ENCODE results near the gene ZBTB45. TPM values are rescaled to one million over a fixed set of nuclear protein-coding genes. Genes with fewer than 3 reads are reported as not detected.

Gene ZBTB45
- total and polyA plus RNA-seq, 2 experiments from 2014 or later = 5.4 to 21.6 TPM

- H4K20me1 ChIP-seq (ENCODE audit: insufficient read depth, poor library complexity, severe bottlenecking) = no peaks in the 10 kb centered on the region
- H2AFZ ChIP-seq = peak overlapping the region; percentile 39
- peak; percentile 94 for DNase-seq (ENCODE audit: low spot score)
- H3K9me3 ChIP-seq (ENCODE audit: low read depth) = no peaks in the 10 kb centered on the region
- H3K4me1 ChIP-seq (ENCODE audit: insufficient read depth) = peaks cover 16% of the 10 kb centered on the region
- H3K4me2 ChIP-seq = peak overlapping the region; percentile 77
- H3K4me3 ChIP-seq = peak overlapping the region; percentile 26
- H3K27me3 ChIP-seq = no peaks in the 10 kb centered on the region
- H3K9me2 ChIP-seq (replicated peaks; ENCODE audit: insufficient read depth) = no peaks in the 10 kb centered on the region
- peaks cover 49% of the 10 kb centered on the region for H3K79me2 ChIP-seq
- TF ChIP-seq EZH2 (IDR thresholded peaks at IDR 0.05; ENCODE audit: borderline replicate concordance) (no peak), EZH2phosphoT487 (IDR thresholded peaks at IDR 0.05; ENCODE audit: low read depth, severe bottlenecking, unreplicated experiment) (no peak), CTCF (IDR thresholded peaks at IDR 0.05; ENCODE audit: poor library complexity) (no peak)
- WGBS (ENCODE audit: low lambda C conversion rate, missing lambda C conversion rate) = under 1% methylated on average over 29 of the region's 33 CpGs
- H3K36me3 ChIP-seq (replicated peaks; ENCODE audit: insufficient read depth, low read depth) = no peaks in the 10 kb centered on the region
- peak overlapping the region; percentile 98 for H3K27ac ChIP-seq
Observed at GRCh38 chr19:58559275-58560006, 39.8 kb upstream of the ZBTB45 start.

- WGBS (ENCODE audit: low lambda C conversion rate, missing lambda C conversion rate) = under 1% methylated on average over 60 of the region's 76 CpGs
- H2AFZ ChIP-seq = peak overlapping the region; percentile 39
- no peaks in the 10 kb centered on the region for H3K9me3 ChIP-seq (ENCODE audit: low read depth)
- peak overlapping the region; percentile 98 for H3K27ac ChIP-seq
- no peaks in the 10 kb centered on the region for H3K9me2 ChIP-seq (replicated peaks; ENCODE audit: insufficient read depth)
- no peaks in the 10 kb centered on the region for H3K27me3 ChIP-seq
- peaks cover 22% of the 10 kb centered on the region for H3K4me1 ChIP-seq (ENCODE audit: insufficient read depth)
- peak overlapping the region; percentile 77 for H3K4me2 ChIP-seq
- no peaks in the 10 kb centered on the region for H3K36me3 ChIP-seq (replicated peaks; ENCODE audit: insufficient read depth, low read depth)
- peak overlapping the region; percentile 40 for H3K4me3 ChIP-seq
- peak; percentile 99 for DNase-seq (ENCODE audit: low spot score)
- no peak for TF ChIP-seq EZH2phosphoT487 (IDR thresholded peaks at IDR 0.05; ENCODE audit: low read depth, severe bottlenecking, unreplicated experiment)
- no peak for TF ChIP-seq EZH2 (IDR thresholded peaks at IDR 0.05; ENCODE audit: borderline replicate concordance)
- peak; percentile 2 for TF ChIP-seq CTCF (IDR thresholded peaks at IDR 0.05; ENCODE audit: poor library complexity)
- H3K79me2 ChIP-seq = peaks cover 56% of the 10 kb centered on the region
- no peaks in the 10 kb centered on the region for H4K20me1 ChIP-seq (ENCODE audit: insufficient read depth, poor library complexity, severe bottlenecking)
Observed at GRCh38 chr19:58558623-58559274, 39.1 kb upstream of the ZBTB45 start.

GRCh38 chr19:58558066-58558622 lies 38.5 kb upstream of the ZBTB45 start, which contains the start of gene UBE2M:
UBE2M (minus strand) TSS chr19:58558611; CDS start chr19:58558381, 230 bp downstream.
- Histone ChIP-seq H3K79me2 (peaks cover 62% of the 10 kb centered on the region), H3K9me2 (replicated peaks; ENCODE audit: insufficient read depth) (no peaks in the 10 kb centered on the region), H3K4me3 (peak within 1 kb of the TSS; percentile 78), H3K4me1 (ENCODE audit: insufficient read depth) (peaks cover 27% of the 10 kb centered on the region), H4K20me1 (ENCODE audit: insufficient read depth, poor library complexity, severe bottlenecking) (no peaks in the 10 kb centered on the region), H2AFZ (peak within 1 kb of the TSS; percentile 39), H3K36me3 (replicated peaks; ENCODE audit: insufficient read depth, low read depth) (no peaks in the 10 kb centered on the region), H3K4me2 (peak within 1 kb of the TSS; percentile 94), H3K27ac (peak within 1 kb of the TSS; percentile 98), H3K27me3 (no peaks in the 10 kb centered on the region), H3K9me3 (ENCODE audit: low read depth) (no peaks in the 10 kb centered on the region)
- DNase-seq (ENCODE audit: low spot score) = peak; percentile 96
- WGBS (ENCODE audit: low lambda C conversion rate, missing lambda C conversion rate) = under 1% methylated on average over 23 of the region's 62 CpGs
- no peak for TF ChIP-seq EZH2 (IDR thresholded peaks at IDR 0.05; ENCODE audit: borderline replicate concordance)
- TF ChIP-seq EZH2phosphoT487 (IDR thresholded peaks at IDR 0.05; ENCODE audit: low read depth, severe bottlenecking, unreplicated experiment) = no peak
- no peak for TF ChIP-seq CTCF (IDR thresholded peaks at IDR 0.05; ENCODE audit: poor library complexity)

Data from hepatocyte (in vitro differentiated cells).